SK-N-SH (cell line): ENCODE results near the gene C1orf210.

Experiments used
- CTCF ChIP-seq: fragments of 200-600 bp; sonication (generic); IDR thresholded peaks from 2 replicates; pipeline ENCODE4 v1.6.1; 2017; ENCODE audit warnings: antibody characterized with exemption, mild to moderate bottlenecking, moderate library complexity
- GATA2 ChIP-seq: sonication (generic); formaldehyde crosslinking; IDR thresholded peaks from 2 replicates; pipeline ENCODE4 v1.5.0; 2020; ENCODE audit warnings: mild to moderate bottlenecking, missing genetic modification reagents
- POLR2AphosphoS5 ChIP-seq: IDR thresholded peaks from 2 replicates; pipeline ENCODE4 v1.6.1; 2012; ENCODE audit warnings: low read depth, low read length
- RFX5 ChIP-seq: IDR thresholded peaks from 2 replicates; pipeline ENCODE4 v1.6.1; 2012; ENCODE audit warnings: mild to moderate bottlenecking, improper control_type of control experiment, low read length
- TF ChIP-seq, protein P1 (sequence below): IDR thresholded peaks from 2 replicates; pipeline ENCODE4 v1.6.1; 2012; ENCODE audit warnings: mild to moderate bottlenecking, low read depth, low read length, moderate library complexity

DNA sequence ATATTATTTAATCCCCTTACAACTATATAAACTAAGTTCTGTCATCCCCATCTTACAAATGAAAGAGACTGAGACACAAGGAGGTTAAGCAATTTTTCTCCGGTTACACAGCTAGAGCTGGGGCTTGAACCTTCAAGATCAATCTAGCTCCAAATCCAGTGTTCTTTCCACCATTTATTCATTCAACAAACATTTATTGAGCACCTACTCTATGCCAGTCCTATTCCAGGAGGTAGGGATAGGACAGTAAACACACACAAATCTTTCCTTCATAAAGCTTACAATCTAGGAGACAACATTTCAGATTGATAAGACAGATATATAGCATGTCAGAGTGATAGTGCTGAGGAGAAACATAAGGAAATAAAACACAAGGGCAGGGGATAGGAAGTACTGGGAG is 18.5 kb downstream of the C1orf210 start:
- no peak for TF ChIP-seq POLR2AphosphoS5
- TF ChIP-seq CTCF, result no peak
- TF ChIP-seq, protein P1, sequence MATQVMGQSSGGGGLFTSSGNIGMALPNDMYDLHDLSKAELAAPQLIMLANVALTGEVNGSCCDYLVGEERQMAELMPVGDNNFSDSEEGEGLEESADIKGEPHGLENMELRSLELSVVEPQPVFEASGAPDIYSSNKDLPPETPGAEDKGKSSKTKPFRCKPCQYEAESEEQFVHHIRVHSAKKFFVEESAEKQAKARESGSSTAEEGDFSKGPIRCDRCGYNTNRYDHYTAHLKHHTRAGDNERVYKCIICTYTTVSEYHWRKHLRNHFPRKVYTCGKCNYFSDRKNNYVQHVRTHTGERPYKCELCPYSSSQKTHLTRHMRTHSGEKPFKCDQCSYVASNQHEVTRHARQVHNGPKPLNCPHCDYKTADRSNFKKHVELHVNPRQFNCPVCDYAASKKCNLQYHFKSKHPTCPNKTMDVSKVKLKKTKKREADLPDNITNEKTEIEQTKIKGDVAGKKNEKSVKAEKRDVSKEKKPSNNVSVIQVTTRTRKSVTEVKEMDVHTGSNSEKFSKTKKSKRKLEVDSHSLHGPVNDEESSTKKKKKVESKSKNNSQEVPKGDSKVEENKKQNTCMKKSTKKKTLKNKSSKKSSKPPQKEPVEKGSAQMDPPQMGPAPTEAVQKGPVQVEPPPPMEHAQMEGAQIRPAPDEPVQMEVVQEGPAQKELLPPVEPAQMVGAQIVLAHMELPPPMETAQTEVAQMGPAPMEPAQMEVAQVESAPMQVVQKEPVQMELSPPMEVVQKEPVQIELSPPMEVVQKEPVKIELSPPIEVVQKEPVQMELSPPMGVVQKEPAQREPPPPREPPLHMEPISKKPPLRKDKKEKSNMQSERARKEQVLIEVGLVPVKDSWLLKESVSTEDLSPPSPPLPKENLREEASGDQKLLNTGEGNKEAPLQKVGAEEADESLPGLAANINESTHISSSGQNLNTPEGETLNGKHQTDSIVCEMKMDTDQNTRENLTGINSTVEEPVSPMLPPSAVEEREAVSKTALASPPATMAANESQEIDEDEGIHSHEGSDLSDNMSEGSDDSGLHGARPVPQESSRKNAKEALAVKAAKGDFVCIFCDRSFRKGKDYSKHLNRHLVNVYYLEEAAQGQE, result no peak
- TF ChIP-seq GATA2, result no peak
- TF ChIP-seq RFX5, result no peak
